Measurements from ENCODE around the gene DEDD.

The DEDD gene

DNA sequence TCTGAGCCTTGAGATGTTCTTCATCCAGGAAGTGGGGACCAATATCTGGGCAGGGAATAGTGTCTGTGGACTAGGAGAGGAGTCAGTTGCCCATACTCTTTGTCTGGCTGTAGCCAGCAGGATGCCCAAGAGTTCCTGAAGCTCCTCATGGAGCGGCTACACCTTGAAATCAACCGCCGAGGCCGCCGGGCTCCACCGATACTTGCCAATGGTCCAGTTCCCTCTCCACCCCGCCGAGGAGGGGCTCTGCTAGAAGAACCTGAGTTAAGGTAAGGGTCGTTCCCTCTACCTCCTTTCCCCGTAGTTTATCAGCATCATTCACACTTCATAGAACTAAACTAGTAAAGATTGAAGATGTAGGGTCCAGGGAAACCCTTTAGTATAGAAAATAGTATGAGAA lies 30.3 kb upstream of the DEDD start:
- no peak for DNase-seq

DNA sequence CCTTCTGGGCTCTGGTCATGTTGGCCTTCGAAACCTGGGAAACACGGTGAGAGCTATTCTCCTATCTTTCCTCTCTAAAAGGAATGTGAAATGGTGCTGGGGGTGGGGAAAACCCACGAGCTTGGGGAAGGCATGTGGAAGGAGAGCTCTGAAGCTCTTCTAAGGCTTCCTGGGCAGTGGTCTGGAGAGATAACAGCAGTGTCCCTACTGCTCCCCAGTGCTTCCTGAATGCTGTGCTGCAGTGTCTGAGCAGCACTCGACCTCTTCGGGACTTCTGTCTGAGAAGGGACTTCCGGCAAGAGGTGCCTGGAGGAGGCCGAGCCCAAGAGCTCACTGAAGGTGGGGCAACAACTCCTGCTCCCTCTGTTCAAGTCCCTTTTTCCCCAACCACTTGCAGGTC lies 29.6 kb upstream of the DEDD start:
- no peak for DNase-seq

DNA sequence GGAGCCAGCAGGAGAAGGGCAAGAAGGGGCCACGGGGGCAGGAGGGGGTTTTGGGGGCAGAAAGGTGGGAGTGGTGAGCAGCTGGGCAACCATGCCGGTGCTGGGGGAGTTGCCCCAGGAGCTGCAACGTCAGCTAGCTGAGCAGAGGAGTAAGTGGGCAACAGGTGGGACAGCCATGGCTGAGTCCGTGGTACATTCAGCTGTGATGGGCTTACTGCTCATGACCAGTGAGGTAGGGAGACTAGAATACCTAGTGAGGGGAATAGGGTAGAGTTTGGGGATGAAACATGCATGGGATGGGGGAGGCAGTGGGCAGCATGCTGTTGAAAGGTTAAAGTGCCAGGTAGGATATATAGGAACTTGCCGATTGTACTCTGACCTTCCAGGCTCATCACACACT lies 29.2 kb upstream of the DEDD start:
- DNase-seq, result no peak

DNA sequence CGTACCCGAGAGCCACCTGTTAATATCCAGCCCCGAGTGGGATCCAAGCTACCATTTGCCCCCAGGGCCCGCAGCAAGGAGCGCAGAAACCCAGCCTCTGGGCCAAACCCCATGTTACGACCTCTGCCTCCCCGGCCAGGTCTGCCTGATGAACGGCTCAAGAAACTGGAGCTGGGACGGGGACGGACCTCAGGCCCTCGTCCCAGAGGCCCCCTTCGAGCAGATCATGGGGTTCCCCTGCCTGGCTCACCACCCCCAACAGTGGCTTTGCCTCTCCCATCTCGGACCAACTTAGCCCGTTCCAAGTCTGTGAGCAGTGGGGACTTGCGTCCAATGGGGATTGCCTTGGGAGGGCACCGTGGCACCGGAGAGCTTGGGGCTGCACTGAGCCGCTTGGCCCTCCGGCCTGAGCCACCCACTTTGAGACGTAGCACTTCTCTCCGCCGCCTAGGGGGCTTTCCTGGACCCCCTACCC lies 28.2 kb upstream of the DEDD start:
- DNase-seq, result no peak

DNA sequence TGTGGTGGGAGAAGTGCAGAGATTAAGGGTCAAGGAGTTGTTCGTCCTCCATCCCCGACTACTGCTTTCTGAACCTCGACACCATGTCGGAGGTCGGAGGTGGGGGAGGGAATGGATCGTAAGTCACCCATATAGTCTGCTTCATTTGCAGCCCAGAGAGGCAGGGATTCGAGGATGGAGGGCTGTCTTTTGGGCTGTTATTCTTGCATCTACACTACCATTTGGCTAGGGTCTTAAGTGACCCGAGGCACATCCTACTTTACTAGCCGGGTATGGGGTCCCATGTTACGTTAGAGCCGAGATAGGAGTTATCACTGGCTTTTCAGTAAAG lies 27.4 kb upstream of the DEDD start:
- DNase-seq, result no peak

DNA sequence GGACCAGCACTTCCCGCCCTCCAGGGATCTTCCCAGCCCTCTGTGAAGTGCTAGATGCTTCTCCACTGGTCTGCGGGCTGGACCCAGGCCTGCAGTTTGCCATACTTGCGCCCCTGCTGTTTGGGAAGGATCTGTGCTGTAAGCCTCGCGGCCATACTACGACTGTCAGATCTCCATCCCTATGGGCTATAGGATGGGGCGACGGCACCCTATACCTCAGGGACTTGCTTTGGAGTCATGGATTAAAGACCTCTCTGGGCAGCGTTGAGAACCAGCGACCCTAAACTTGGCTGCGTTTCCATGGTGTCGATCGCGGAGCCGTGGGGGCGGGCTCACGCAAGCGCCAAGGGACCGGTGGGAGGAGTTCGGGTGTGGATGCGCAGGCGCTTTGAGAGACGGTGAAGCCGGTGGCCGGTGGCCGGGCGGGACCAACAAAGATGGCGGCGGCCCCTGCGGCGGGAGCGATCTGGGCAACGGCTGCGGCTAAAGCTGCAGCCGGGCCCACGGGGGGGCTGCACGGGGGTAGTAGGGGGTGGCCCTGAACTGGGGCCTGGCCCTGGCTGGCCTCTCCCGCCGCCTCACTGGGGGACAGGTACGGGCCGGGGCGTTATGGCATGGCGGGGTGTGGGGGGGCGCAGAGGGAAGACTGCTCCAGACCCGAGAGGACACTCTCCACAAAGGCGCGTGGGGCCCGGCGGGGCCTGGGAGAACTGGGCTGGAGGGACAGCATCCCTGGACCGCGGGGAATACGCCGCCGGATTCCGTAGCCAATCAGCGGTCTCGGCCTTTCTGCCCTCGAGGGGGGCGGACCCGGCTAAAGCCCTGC lies 26.8 kb upstream of the DEDD start, which contains the start of gene USP21:
Gene USP21 (plus strand): TSS at position 414 of the 826 bp plus-strand sequence. CDS start 1,141 bp downstream, outside the sequence.
- DNase-seq, result peak; percentile 97

DNA sequence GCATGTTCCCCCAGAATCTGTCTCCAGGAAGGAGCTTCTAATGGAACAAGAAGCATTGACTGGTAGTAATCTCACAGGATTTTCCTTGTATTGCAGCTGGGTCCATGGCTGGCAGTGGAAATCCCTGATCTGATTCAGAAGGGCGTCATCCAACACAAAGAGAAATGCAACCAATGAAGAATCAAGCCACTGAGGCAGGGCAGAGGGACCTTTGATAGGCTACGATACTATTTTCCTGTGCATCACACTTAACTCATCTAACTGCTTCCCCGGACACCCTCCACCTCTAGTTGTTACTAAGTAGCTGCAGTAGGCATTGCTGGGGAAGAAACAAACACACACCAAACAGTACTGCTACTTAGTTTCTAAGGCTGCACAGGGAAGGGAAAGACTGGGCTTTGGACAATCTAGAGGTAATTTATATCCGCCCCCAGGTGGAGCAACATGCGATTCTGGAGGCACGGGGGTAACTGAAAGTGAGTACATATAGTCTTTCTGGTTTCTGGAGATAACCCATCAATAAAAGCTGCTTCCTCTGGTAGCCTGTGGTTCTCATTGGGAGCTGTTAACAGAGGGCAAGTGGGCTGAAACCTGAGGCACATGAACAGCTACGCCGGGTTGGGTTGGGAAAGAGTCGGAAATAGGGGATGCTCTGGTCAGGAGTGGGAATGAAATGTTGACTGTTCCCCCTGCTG lies 26.0 kb upstream of the DEDD start:
- DNase-seq, result no peak

DNA sequence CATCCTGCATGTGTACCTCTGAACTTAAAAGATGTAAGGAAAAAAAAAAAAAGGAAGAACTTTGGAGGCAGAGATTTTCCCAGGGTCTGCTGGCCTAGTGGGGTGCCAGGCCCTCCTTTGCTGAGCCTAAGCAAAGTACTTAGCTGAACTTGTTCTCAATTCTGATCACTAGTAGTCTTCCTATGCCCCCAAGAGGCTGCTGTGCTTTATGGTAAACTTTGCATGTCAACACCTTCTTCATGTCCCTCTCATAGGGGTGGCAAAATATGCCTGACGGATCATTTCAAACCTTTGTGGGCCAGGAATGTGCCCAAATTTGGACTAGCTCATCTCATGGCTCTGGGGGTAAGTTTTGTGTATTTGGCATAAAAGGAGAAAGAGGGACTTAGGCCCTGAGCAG lies 25.4 kb upstream of the DEDD start:
- no peak for DNase-seq

DNA sequence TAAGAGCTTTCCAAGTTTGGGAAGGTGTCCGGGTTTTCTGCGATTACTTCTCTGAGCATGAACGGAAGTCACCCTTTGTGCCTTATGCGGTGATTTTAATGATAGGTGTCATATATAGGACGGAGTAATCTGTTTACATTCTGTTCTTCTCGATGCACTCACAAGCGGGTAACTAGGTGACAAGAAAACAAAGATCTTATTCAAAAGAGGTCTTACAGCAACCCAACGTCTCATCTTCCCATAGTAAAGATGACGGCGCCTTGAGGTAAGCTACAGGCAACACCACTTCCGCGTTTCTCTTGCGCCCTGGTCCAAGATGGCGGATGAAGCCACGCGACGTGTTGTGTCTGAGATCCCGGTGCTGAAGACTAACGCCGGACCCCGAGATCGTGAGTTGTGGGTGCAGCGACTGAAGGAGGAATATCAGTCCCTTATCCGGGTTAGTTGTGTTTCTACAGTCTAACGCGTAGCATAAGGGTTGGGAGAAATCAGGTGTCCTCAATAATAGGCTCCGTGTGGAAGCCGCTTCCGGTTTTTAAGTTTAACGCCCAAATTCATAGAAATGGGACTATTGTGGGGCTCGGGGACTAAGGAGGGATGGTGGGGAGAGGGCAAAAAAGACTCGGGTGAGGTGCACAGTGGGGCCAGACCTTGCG lies 21.3 kb upstream of the DEDD start, which contains the start of gene UFC1:
Gene UFC1 (plus strand): TSS at position 297 of the 656 bp plus-strand sequence. CDS start 20 bp downstream, at position 317.
- DNase-seq, result peak; percentile 93

DNA sequence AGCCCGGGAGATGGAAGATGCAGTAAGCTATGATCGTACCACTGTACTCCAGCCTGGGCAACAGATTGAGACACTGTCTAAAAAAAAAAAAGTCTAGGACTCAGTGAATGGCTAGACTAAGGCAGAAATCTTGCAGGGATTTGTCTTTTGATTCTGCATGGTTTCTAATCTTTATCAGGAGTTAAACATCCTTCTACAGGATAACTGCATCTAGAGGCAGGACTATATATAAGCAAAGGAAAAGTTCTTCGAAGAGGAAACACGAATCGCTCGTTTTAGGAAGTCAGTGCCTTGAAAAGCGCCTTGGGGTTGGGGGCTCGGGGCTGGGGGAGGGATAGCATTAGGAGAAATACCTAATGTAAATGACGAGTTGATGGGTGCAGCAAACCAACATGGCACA lies 20.7 kb upstream of the DEDD start:
- DNase-seq, result no peak

DNA sequence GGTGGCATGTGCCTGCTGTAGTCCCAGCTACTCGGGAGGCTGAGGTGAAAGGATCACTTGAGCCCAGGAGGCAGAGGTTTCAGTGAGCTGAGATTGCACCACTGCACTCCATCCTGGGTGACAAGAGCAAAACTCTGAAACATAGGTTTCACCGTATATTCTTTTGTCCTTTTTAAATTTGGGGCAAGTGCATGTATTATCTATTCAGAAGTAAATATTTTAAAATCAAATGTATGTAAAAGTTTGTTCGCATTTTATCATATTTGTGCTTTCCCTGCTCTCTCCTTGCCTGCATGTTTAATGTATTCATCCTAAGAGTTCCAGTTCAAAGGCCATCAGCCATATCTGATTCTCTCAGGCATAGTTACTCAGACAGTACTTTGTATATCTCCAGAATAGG lies 13.4 kb upstream of the DEDD start:
- no peak for DNase-seq

DNA sequence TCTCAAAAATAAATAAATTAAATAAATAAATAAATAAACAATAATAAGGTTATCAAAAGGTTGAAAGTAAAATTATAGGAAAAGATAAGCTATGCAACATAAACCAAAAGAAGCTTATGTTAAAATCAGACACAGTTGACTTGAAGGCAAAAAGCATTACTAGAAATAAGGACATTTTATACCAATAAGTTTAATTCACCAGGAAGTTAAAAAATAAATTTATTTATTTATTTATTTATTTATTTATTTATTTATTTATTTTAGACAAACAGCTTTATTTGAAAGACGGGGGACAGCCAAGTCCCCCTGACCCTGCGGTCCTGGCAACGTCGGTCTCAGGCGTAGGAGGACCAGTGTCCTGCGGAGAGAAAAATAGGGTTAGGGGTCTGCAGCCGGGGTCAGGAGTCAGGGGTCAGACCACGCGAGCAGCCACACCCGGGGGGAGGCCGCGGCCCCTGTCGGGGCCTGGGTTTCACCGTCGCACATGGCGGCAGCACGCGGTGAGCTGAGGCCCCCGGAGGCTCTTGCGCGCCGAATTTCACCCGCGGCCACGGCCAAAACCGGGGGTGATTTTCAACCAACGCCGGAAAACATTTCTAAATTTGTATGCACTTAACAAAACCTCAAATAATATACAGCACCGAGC lies 8.4 kb upstream of the DEDD start:
- no peak for DNase-seq

DNA sequence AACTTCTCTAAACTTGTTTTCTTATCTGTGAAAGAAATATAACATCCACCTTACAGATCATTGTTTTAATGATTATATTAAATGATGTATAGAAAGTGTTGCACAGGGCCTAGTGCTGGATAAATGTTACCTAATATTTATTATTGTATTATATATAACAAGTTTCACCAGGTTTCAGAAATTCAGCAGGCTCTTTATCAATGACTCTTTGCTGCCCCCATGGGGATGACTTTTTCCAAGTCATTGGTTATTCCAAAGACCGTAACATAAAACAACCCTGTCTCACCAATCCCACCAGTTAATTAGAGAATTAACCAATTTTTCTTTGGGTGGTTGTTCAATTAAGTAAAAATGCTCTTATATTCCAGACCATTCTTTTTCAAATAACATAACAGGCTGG lies 7.3 kb upstream of the DEDD start:
- peak; percentile 56 for DNase-seq

DNA sequence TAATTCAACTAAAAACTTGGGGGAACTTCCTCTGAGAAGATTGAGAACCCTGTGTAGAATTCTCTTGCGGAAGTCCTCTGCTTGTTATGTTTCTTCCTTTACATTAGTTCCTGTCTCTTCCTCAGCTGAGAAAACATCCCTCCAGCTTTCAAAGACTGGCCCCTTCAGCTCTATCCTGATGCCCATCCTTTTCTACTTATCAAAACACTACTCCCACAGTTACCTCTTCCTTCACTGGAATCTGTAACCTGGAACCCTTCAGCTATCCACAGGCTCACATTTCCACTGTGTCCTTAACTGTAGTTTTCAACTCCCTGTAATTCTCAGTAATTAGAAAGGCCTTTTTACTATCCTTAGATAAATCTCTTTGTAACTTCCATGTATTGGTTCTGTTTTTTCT lies 6.0 kb upstream of the DEDD start:
- no peak for DNase-seq

DNA sequence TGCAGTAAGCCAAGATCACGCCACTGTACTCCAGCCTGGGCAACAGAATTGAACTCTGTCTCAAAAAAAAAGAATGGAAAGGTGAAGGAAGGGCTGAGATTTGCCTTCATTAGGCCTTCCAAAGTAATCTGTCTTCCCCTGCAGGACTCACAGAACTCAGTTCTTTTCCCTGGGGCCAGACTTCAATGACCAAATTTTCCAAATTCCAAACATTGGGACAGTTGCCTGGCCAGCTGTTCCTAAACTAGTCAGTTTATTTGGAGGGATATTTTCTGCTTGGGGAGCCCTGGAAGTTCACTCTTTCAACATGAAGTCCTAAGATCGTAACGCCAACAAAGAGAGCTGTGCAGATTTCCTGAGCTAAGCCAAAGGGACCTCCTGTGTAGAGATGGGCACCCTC lies 5.4 kb upstream of the DEDD start:
- no peak for DNase-seq

DNA sequence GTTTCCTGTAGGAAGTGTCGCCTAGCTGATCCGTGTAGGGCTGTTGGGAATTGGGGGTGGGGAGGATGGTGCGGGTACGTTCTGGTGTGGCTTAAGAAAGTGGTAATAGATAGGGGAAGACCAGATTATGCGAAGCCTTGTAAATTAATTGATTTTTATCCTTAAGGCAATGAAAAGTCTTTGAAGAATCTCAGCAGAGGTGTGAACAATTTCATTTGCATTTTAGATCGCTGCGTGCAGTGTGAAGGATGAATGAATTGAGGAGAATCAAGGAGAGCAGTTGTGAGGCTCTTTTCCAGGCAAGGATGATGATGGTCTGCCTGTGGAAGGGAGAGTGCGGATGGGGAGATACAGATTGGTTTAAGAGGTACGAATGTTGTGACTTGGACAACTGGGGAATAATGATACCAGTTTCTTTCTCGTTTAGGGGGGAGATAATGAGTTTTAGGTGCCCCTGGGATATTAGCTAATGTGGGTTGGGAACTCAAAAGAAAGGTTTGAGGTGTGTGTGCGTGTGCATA lies 813 bp upstream of the DEDD start:
- no peak for DNase-seq

DNA sequence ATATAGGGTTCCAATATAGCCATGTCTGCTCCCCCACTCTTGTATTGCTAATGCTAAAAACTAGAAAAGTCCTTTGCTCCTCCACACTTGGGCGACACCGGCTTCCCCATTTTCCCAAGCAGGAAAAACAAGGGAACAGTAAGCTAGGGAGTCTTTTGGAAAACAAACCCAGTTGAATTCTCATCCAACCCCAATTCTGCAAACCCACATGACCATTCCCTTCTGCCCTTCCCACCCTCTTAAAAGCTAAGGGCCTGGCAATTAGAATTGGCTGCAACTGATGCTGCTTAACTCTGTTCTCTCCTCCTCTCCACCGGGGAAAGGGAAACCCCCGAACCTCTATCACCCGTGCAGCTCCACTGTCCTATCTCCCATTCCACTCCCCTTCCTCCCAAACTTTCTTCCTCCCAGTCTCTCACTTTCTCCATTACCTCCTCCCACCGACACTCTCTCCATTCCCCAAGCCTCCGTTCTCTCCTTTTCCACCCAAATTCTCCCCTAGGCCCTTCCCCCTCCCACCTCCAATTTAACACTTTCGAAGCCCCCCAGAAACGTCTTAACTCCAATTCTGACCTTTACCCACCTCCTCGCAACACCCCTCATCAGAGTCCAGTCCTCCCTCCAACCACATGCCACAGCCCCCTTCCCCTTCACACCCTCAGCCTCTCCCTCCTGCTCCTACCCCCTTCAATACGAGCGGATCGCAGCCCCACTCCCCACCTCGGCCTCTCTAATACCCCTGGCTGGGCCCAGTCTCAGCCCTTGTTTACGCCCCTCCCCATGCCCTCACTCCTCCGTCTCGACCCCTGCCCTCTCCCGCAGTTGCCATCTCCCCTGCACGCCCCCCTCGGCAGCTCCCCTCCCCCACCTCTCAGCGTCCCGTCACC lies 701 bp downstream of the DEDD start:
- peak; percentile 12 for DNase-seq

DNA sequence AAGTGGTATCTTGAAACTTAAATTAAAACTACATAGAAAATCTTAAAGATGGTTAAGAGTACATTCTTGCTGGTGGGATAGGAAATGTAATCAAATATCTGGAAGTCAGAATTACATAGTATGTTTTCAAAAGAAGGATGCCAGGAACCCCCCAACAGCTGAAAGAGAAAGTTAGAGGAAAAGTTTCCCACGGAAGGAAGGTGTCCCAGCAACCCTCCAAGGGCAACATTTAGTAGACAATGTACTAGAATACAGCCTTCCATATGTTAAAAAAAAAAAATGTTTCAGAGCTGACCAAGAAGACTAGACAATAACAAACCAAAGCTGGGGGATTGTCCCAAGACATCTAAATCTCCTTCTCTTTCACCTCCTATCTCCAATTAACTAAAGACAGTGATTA lies 2.2 kb downstream of the DEDD start:
- DNase-seq, result no peak

DNA sequence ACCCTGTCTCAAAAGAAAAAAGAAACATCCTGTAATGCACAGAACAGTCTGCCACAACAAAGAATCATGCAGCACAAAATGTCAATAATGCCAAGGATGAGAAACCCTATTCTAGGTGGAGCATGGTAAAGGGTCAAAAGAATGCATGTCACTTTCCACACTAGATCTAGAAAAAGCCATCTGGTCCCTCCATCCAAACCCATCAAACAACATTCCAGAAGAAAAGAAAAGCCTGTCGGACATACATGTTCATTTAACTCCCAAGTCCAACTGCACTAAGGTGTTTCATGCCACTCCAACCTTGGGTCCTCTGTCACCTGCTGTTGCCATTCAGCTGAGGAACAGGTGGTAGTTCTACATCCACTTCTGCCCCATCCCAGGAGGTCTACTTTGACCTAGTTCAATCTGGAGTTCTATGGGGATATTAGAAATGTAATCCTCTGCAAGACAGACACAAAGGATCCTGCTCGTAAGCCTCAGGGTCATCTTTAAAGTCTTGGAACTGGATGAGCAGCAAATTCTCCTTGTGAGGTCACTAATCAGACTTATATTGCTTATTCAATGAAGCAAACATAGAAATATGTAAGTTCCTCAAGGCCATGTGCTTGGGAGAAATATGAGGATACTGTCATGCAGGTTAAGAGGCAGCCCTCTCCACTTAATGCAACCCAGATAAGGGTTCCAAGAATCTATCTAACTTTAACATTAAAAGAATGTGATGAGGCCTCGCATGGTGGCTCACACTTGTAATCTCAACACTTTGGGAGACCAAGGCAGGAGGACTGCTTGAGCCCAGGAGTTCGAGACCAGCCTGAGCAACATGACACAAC lies 3.7 kb downstream of the DEDD start:
- DNase-seq, result no peak

DNA sequence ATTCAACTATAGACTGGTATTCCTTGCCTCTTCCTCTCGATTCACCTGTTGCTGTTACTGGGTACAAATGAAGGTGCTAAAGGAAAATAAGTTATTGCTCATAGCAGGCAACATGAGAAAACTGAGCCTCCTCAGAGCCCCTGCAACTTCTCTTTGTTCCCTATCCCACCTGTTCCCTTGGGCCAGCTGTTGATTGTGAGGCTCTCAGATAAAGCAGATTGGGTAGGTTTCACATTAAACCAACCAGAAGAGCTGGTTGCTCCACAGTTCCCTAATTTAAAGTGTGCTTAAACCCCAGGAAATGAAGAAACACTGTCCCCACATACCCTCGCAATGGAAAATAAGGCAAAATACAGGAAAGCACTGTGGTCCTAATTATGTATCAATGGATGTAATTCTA lies 4.8 kb downstream of the DEDD start:
- DNase-seq, result no peak

DNA sequence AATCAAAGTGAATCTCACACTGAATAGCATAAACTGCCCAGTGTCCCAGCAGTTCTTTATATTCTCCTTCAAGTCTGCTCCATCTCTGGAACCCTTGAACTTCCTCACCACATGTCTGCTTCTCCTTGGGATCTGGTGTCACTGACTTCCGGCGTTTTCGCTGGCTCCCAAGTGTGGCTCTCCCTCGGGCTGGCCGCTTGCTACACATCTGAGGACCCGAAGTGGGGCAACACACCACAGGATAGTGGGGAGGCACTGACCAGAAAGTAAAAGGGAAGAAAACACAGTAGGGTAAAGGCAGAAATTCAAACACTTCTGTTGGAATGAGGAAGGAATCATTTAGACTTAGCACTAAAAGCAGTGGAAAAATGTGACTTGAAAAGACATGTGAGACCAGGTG lies 9.5 kb downstream of the DEDD start:
- DNase-seq, result no peak
